HG03565 (cell line): ENCODE results near the gene MOB3C.
"Not testable (repeated sequence)": the region's sequence is repeated elsewhere in the genome, so short reads cannot be mapped to it uniquely, and the experiment has no call there.

ENCODE experiments used
- ATAC-seq: cut with Tn5 transposase; IDR thresholded peaks from one replicate; pipeline ENCODE4 v1.9.1; 2021; ENCODE audit warnings: mild to moderate bottlenecking, moderate library complexity; ENCODE audit not compliant: unreplicated experiment

The MOB3C gene

DNA sequence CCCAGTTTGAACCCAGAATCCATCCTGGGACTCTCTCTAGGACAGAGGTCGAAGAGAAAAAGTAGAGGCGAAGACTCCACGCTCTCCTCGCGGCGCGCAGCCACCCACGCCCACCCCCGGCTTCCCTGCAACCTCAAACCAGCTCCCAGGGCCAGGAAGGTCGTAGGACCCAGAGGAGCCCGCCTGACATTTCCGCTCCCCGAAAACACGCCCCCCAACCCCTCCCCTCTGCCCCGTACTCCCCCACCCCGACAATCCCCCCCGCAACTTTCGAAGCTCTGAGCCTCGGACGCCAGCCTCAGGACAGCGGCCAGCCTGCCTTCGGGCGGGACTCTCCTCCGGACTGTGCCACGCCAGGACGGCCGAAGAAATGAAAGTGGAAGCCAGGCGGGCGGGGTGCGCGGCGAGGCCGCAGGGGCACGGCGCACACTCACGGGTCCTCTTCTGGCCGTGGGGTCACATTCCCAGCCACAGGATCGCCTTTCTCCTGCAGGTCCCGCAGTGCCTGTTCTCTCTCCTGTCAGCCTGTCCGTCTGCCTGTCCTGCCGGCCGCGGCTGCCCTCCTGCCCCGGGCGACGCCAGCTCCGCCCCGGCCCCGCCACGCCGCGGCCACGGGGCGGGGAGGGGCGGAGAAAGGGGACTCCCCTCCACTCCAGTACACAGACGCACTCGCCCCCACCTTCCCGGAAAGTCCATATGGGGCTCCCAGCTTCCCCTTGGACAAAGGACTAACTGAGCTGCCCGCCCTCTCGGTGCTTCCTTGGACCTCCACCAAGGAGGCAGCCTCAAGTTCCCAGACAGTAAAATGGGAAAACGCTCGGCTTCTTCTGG, at the start of gene MOB3C:
Gene MOB3C, minus strand, starts transcription at position 535 of the 831 bp plus-strand sequence. CDS start 3,490 bp downstream, outside the sequence.
- peak; percentile 43 for ATAC-seq

DNA sequence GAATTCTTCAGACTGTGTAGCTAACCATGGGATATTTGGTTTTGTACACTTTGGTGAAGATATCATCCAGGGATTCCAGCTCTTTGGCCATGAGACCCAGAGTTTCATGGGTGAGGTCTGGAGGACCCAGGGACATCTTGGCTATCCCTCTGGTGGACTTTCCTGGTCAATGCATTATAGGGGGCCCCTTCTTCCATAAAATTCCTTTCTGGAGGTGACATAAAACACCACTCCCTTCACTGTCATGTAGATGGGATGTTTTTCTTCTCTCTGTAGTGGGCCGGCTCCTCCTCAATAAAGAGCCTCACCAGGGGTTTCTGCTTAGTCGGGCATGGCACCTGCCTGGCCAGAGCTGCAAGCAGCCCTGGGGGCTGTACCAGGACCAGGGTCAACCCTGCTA, 49.4 kb upstream of the MOB3C start:
- no peak for ATAC-seq

DNA sequence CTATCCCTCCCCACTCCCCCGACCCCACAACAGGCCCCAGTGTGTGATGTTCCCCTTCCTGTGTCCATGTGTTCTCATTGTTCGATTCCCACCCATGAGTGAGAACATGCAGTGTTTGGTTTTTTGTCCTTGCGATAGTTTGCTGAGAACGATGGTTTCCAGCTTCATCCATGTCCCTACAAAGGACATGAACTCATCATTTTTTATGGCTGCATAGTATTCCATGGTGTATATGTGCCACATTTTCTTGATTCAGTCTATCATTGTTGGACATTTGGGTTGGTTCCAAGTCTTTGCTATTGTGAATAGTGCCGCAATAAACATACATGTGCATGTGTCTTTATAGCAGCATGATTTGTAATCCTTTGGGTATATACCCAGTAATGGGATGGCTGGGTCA, 46.3 kb upstream of the MOB3C start:
- not testable (repeated sequence) for ATAC-seq

DNA sequence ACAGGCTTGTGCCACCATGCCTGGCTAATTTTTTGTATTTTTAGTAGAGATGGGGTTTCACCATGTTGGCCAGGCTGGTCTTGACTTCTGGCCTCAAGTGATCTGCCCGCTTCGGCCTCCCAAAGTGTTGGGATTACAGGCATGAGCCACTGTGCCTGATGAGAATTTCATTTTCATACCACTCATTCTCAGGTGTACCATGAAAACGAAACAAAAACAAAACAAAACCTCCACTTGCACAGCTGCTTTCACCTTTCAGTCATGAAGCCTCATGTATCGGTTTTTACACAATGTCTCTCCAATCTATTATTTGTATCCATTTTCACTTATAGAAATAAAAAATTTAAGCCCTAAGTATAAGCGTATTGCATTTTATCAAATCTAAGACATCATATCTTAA, 43.5 kb upstream of the MOB3C start:
- peak; percentile 80 for ATAC-seq

DNA sequence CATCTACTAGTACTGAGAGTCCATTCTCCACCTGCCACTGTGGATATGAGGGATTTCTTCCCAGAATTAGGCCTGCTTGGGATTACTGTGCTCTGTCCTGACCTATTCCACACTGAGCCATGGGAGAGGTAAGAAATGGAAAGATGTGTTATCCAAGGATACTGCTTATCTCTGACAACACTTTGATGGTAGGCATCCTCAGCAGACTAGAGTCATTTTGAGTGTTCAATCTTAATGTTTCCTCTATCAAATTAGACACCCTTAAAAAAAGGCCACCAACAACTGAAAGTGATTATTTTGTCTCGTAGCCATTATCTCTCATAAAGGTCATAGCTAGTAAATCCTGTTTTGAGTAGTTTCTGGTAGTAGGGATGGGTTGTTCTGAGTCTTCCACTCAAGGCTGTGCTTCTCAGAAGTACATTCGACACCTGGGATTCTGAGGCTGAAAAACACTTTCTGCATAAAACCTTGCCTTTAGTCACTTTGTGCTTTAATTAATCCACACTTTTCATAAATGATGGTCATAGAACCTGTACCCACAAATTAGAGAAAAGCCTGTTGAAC, 42.8 kb upstream of the MOB3C start:
- no peak for ATAC-seq

DNA sequence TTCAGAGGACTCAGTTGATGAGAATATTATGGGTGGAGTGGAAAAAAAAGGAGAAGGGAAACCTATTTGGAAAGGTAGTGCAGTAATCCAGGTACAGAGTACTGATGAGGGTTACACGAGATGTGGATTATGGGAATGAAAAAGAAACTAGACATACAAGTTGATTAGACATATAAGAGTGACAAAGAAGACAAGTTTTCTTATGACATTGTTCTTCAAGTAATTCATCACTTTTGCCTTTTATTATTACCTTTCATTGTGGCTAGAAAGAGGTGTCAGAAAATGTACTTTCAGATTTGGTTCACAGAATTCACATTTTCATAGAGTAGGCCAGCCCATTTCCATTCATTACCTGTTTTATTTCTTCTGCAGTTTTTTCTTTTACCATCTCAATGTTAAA, 41.2 kb upstream of the MOB3C start:
- ATAC-seq = no peak

DNA sequence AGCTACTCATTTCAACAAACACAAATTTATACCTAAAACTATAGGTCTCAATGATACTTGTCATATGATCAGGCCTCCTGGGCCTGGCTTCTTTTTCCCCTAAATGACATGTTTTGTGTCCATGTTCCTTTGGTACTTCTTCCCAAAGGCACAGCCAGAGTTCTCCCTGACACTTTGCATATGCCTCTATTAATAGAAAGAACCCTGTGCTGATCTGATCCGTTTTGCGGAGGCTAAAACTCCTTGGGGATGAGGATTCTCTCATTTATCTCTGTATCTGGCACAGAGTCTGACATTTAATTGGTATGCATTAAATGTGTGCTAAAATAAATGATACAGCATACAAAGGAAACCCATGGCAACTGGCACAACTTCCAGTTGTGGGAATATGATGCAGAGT, 40.0 kb upstream of the MOB3C start:
- ATAC-seq = no peak

DNA sequence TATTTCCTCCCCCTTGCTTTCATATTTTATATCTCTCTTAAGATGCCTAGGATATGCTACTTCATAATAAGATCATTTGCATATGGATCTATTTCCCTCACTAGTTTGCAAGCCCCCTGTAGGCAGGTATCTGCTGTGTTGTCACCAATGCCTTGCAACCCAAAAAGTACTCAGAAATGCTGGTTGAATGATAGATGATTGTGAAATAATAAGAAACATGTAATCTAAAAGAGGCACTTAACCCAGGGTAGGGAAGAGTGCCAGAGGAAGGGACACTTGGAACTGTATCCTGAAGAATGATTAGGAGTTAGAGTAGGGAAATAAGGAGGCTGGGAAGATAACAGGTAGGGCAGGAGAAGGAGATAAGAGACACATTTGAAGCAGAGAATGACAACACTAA, 39.2 kb upstream of the MOB3C start:
- ATAC-seq = no peak

DNA sequence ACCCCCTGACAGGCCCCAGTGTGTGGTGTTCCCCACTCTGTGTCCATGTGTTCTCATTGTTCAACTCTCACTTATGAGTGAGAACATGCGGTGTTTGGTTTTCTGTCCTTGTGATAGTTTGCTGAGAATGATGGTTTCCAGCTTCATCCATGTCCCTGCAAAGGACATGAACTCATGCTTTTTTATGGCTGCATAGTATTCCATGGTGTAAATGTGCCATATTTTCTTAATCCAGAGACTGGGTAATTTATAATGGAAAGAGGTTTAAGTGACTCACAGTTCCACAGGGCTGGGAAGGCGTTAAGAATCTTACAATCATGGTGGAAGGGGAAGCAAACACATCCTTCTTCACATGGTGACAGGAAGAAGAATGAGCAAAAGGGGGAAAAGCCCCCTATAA, 38.1 kb upstream of the MOB3C start:
- ATAC-seq = not testable (repeated sequence)

DNA sequence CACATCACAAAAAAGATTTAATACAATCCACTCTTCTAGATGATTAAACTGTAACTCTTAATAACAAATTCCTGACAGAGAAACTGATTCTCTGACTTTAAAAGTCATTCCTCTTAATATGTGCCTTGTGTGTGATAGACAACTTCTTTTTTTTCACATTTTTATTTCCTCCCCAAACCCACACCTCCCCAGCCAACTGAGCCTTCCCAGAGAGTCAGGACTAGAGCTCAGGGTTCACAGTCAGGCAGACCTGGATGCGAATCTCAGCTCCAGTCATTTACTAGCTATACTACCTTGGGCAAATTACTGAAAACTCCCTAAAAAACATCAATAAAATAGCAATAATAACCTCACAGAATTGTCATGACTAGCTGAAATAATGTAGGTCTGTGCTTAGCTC, 37.4 kb upstream of the MOB3C start:
- ATAC-seq = no peak

DNA sequence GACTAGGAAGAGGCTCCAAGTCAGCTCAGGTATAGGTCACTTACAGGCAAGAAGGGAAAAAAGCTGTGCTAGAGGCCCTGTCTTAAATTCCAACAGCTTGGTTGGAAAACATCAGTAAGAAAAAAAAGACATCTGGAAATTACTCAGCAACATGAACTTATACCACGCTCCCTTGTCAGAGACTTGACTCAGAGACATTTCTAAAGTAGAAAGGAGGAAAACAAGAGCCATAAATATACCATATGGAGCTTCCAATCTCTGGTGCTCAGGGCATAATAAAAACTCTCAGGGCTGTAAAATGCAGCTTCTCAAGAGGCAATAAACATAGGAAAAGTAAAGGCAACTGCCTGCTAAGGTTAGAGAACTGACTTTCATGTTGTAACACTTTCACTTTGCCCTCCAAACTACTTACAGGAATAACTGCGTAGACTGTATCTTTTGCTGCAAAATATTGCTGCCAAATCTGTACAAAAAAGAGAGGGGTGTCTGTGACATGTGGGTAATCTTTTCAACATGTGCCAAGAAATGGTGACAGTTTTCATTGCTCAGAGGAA, 36.9 kb upstream of the MOB3C start:
- no peak for ATAC-seq

DNA sequence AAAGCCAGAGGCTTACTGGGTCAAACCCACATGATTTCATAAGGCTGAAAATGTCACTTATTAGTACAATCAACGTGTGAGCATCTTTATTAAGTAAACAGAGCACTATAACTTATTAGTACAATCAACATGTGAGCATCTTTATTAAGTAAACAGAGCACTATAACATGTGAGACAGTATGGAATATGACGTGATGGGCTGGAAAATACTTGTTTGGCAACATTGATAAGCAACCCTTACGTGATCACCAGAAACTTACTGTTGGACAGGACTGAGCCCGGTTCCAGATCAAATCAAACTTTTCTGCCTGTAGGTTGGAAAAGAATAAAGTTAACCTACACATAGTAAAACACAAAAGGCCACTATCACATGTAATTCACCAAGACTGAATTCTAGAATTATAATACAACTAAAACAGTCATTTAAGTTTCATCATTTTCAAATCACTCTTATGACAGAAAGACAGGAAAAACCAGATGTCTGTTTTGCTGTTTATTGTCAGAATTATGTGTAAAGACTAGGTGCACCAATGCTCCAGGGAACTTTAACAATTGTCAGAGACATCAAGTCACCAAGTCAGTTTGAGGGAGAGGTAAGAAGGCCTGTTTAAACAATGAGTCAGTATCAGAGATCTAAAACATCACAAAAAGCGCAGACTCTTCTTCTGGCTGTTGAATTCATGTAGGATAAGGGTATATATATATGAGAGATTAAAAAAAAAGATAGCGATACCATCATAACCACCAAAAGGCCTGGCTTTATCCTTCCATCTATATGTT, 35.9 kb upstream of the MOB3C start:
- ATAC-seq = no peak

DNA sequence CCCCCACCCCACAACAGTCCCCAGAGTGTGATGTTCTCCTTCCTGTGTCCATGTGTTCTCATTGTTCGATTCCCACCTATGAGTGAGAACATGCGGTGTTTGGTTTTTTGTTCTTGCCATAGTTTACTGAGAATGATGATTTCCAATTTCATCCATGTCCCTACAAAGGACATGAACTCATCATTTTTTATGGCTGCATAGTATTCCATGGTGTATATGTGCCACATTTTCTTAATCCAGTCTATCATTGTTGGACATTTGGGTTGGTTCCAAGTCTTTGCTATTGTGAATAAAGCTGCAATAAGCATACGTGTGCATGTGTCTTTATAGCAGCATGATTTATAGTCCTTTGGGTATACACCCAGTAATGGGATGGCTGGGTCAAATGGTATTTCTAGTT, 34.5 kb upstream of the MOB3C start:
- not testable (repeated sequence) for ATAC-seq

DNA sequence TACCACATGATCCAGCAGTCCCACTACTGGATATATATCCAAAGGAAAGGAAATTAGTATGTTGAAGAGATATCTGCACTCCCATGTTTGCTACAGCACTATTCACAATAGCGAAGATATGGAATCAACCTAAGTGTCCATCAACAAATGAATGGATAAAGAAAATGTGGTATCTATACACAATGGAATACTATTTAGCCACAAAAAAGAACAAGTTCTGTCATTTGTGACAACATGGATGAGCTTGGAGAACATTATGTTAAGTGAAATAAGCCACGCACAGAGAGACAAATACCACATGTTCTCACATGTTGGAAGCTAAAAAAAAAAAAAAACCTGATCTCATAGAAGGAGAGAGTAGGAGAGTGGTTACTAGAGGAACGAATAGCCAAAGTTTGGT, 33.9 kb upstream of the MOB3C start:
- ATAC-seq = no peak

DNA sequence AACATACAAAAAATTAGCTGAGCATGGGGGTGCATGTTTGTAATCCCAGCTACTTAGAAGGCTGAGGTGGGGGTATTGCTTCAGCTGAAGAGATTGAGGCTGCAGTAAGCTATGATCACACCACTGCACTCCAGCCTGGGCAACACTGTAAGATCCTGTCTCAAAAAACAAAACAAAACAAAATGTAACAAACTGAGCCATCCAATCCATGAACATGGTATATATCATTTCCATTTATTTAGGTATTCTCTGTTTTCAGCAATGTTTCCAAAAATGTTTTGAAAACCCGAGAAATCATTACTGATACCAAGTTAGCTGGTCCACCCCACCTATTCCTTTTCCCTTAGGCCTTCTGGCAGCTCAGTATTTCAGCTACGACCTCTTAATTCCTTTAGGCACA, 33.2 kb upstream of the MOB3C start:
- no peak for ATAC-seq

DNA sequence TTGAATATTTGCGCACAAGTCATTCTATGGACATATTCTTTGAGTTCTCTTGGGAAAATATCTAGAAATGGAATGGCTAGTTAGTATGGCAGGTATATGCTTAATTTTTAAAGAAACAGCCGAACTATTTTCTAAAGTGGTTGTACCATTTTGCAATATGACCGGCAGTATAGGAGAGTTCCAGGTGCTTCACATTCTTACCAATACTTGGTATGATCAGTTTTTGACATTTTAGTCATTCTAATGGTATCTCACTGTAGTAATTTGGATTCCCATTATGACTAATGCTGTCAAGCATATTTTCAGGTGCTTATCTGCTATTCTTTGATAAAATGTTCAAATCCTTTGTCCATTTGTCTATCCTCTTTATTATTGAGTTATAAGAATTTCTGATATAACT, 31.0 kb upstream of the MOB3C start:
- no peak for ATAC-seq

DNA sequence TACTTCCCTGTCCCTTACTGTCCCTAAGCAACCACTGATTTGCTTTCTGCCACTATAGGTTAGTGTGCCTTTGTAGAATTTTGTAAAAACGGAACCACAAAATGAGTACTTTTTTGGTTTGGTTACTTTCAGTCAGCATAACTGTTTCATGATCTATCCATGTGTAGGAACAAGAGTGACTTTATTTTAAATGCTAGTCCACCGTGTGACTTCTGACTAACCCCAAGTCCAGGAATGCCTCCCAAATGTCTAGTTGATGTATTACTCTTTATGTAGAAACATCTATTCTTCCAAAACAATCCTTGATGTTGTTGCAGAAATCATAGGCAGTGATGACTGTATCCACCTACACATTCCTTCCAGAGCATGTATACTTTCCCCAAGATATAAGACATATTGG, 30.2 kb upstream of the MOB3C start:
- ATAC-seq = no peak

DNA sequence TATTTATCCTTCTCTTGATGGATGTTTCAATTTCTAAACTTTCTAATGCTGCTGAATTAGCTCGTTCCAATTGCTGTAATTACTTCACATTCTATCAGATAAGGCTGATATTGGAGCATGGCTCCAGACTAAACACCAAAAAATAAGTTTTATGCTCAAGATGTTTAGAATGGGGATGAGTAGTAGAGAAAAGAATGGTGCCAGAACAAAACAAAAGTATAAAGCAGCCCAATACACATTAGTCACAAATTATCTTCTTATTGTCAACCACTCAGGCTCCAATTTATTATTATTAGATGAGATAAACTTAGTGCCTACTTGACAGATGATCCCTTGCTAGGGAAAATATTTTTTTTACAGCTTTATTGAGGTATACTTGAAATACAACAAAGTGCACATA, 29.7 kb upstream of the MOB3C start:
- ATAC-seq = no peak

DNA sequence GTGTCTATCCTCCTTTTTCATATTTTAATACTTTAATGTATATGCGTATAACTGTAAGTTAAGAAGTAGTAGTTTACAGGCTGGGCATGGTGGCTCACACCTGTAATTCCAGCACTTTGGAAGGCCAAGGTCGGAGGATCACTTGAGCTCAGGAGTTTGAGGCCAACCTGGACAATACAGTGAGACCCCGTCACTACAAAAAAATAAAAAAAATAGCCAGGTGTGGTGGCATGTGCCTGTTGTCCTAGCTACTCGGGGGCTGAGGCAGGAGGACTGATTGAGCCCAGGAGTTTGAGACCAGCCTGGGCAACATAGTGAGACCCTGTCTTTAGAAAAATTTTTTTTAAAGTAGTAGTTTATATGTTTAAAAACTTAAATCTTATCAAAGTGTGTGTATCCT, 29.2 kb upstream of the MOB3C start:
- no peak for ATAC-seq

DNA sequence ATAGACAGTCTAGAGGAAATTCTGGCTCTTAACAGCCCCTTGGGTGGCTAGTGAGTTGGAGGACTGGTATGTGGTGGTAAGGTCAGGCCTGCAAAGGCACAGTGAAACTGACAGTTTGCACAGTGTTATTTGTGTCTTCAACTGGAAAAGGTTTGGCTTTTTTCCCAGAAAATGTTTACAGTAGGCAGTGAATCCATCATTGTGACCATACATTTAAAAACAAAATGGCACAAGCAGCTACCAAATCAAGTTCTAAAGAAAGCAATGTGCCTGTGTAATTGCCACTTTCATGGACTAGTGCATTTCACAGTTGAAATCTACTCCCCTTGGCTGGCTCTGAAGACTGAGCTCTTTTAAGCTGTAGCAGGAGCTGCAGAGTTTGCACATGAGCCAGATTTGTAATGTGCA, 26.8 kb upstream of the MOB3C start:
- no peak for ATAC-seq

DNA sequence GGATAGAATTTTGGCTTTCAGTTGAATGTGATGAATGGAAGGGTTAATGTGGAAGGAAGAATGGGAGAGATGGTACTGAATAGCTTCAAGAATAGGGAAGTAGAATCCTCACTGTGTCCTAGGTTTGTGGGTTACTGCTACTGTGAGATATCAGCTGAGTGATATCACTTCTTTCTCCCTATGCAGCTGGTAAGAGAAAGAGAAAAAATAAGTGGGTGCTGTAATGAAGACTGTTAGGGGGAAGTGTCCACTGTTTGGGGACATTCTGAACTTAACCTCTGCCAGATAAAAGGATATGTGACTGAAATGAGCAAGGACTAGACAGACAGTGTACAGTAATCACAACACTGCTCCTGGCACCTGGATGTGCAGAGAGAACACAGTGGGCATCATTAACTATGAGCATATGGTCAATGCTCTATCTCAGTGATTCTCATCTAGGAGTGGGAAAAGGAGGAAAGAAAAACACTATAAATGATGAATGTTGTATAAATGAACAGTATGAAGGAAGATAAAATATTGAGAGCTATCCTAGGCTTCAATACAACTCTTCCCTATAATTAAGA, 25.6 kb upstream of the MOB3C start:
- ATAC-seq = no peak
